LNCaP clone FGC (cell line): ENCODE results near the gene RASGRP2.
"Not testable (repeated sequence)": the region's sequence is repeated elsewhere in the genome, so short reads cannot be mapped to it uniquely, and the experiment has no call there.

Source experiments
- DNase-seq: peaks from one replicate; pipeline ENCODE4 v3.0.0-alpha.2; 2011; ENCODE audit warnings: low read depth
- H3K4me3 ChIP-seq: 2 replicates; pipeline ENCODE4 v1.5.1; 2011; ENCODE audit warnings: mild to moderate bottlenecking, low read depth, low read length, control low read depth
- TF ChIP-seq, protein P1 (sequence below): IDR thresholded peaks from 2 replicates; pipeline ENCODE4 v1.5.1; 2012; ENCODE audit warnings: mild to moderate bottlenecking; ENCODE audit not compliant: control insufficient read depth, insufficient read depth; ENCODE audit errors: extremely low read depth

RASGRP2 gene

GRCh38 chr11:64712430-64713015 is 31.4 kb downstream of the RASGRP2 start:
- no peak for DNase-seq
- no peak overlapping the region for H3K4me3 ChIP-seq
- TF ChIP-seq, protein P1, sequence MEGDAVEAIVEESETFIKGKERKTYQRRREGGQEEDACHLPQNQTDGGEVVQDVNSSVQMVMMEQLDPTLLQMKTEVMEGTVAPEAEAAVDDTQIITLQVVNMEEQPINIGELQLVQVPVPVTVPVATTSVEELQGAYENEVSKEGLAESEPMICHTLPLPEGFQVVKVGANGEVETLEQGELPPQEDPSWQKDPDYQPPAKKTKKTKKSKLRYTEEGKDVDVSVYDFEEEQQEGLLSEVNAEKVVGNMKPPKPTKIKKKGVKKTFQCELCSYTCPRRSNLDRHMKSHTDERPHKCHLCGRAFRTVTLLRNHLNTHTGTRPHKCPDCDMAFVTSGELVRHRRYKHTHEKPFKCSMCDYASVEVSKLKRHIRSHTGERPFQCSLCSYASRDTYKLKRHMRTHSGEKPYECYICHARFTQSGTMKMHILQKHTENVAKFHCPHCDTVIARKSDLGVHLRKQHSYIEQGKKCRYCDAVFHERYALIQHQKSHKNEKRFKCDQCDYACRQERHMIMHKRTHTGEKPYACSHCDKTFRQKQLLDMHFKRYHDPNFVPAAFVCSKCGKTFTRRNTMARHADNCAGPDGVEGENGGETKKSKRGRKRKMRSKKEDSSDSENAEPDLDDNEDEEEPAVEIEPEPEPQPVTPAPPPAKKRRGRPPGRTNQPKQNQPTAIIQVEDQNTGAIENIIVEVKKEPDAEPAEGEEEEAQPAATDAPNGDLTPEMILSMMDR = no peak

GRCh38 chr11:64711956-64712362 is 32.0 kb downstream of the RASGRP2 start:
- no peak for DNase-seq
- H3K4me3 ChIP-seq = no peak overlapping the region
- TF ChIP-seq, protein P1 = no peak

GRCh38 chr11:64711138-64711955 is 32.6 kb downstream of the RASGRP2 start:
- TF ChIP-seq, protein P1 = no peak
- DNase-seq = no peak
- no peak overlapping the region for H3K4me3 ChIP-seq

DNA sequence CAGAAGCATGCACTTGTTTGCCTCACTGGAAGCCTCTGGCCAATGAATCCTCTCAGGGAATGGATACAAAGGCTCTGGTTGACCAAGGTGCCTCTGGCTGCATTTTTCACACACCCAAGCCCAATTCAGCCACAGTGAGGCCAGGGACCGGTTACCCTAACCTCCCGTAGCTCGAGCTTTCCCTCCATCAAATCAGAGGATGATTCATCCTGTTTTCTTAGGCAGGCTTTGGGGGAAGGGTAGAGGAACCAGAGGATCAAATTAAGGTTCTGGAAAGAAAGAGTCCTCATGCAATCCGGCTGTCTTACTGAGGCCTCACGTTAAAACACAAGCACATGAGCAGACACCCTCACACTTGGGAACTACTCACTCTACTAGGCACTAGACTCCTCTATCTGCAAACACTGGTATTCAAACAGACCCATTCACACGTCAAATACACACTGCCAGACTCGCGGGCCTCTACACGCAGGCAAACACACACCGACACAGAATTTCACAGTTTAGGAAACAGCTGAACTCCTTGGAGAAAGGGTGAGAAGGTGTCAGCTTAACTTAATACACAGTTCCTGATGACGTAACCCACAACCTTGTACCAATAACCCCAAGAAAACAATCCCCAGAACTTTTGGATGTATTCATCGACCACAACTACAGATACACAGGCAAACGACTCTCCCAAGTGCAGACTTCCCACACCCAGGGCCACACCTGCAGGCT is 33.4 kb downstream of the RASGRP2 start:
- H3K4me3 ChIP-seq = no peak overlapping the region
- DNase-seq = no peak
- TF ChIP-seq, protein P1 = no peak

DNA sequence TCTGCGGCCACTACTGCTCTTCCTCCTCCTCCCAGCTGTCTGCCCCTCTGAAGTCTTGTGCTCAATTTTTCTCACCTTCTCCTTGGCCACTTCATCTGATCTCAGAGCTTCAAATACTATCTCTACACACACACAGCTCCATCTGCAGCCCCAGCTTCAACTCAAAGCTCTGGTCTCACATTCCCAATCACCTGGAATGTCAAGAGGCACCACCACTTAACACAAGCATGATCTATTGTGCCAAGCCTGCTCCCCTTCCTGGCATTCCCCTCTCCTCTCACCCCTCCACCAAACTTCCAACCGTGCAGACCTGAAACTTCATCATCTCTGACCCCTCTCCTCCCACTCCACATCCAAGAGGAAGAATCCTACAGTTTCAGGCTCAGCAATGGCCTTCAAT is 38.4 kb downstream of the RASGRP2 start:
- no peak overlapping the region for H3K4me3 ChIP-seq
- DNase-seq = no peak
- TF ChIP-seq, protein P1 = no peak

DNA sequence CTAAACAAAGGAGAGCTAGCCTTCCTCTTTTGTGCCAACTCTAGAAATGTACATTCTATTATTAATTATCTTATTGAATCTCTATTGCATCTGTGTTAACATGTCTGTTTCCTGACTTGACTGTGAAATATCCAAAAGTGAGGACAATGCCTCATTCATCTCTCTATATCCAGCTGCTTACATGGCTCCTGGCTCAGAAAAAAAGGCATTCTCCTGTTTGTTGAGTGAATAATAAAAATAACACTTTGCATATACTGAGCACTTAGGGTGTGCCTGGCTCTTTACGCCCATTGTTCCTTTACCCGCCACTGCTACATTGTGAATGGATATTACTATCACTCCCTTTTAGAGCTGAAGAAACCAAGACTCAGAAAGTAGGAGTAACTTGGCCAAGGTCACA is 40.9 kb downstream of the RASGRP2 start:
- DNase-seq = no peak
- H3K4me3 ChIP-seq = no peak overlapping the region
- TF ChIP-seq, protein P1 = no peak

DNA sequence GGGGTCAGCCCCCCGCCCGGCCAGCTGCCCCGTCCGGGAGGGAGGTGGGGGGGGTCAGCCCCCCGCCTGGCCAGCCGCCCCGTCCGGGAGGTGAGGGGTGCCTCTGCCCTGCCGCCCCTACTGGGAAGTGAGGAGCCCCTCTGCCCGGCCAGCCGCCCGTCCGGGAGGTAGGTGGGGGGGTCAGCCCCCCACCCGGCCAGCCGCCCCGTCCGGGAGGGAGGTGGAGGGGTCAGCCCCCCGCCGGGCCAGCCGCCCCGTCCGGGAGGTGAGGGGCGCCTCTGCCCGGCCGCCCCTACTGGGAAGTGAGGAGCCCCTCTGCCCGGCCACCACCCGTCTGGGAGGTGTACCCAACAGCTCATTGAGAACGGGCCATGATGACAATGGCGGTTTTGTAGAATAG is 42.0 kb downstream of the RASGRP2 start:
- not testable (repeated sequence) for DNase-seq, H3K4me3 ChIP-seq
